Pancreas (tissue), 10 donors: ENCODE data around the gene GRK2. TPM values are rescaled to one million over a fixed set of nuclear protein-coding genes. Genes with fewer than 3 reads are reported as not detected.

Experiments
- ATAC-seq, 4 donors: fragments of 200-7000 bp; cut with Tn5 transposase; one replicate each; pipeline versions ENCODE4 v1.8.0 to v1.9.1; 2020; ENCODE audit warnings: mild to moderate bottlenecking in 4 of 4, moderate library complexity in 4 of 4
- DNase-seq, 6 donors: peaks; one replicate each; pipeline ENCODE4 v3.0.0-alpha.2; 2020
- FAIRE-seq: peaks from 2 replicates; lab custom pipeline; 2012; peaks lifted over from hg19 to GRCh38; lab: Jason Lieb, UNC
- H3K27ac ChIP-seq, 4 donors: fragments of 200-600 bp; sonication (generic); 1 replicate in 3 of 4; 2 replicates in 1 of 4; pipeline versions ENCODE4 v1.5.0 to v1.8.0; 2020
- H3K27me3 ChIP-seq, 4 donors: fragments of 200-600 bp; one replicate each; pipeline ENCODE4 v1.8.0; 2021
- H3K36me3 ChIP-seq, 3 donors: fragments of 200-600 bp; sonication (generic) in 1 of 3; one replicate each; pipeline versions ENCODE4 v1.5.0 to v1.8.0; 2020 to 2021
- H3K4me1 ChIP-seq, 3 donors: fragments of 200-600 bp; one replicate each; pipeline ENCODE4 v1.8.0; 2021
- H3K4me3 ChIP-seq, 4 donors: fragments of 200-600 bp; sonication (generic) in 2 of 4; one replicate each; pipeline versions ENCODE4 v1.5.0 to v1.8.0; 2020 to 2021
- H3K9me3 ChIP-seq, 4 donors: fragments of 200-600 bp; one replicate each; pipeline ENCODE4 v1.8.0; 2021
- WGBS, 2 donors: extraction: QIAGEN DNeasy Blood & Tissue Kit; methylation state at CpG; one replicate each; pipeline ENCODE4 v1.1.7; 2013; 5-methylcytosine and 5-hydroxymethylcytosine counted together
- intact Hi-C, 3 donors: fragments of 100-400 bp; cut with DNase I; formaldehyde crosslinking; loops; one replicate each; pipeline versions ENCODE4 v1.11.1 to v1.14.2; 2022
- polyA plus RNA-seq, 2 donors: library from polyadenylated mRNA; stranded (reverse); fragments of 200-250 nt; gene quantifications; one replicate each; pipeline ENCODE4 v1.2.3, GENCODE V29; 2013
- total RNA-seq, 6 donors: library from RNA; stranded (reverse); fragmentation: NEBNext Ultra II Directional in 4 of 6; extraction: Animal tissue kit (Norgen Biotek cat#: 25700) in 4 of 6; gene quantifications; one replicate each; pipeline versions ENCODE4 v1.2.1 to v1.2.4, GENCODE V29; 2021 to 2023
- TF ChIP-seq, protein P1 (sequence below), 4 donors: fragments of 200-600 bp; sonication (generic) in 3 of 4; IDR thresholded peaks; one replicate each; pipeline versions ENCODE4 v1.5.0 to v1.8.0; 2021; ENCODE audit warnings: antibody characterized with exemption in 4 of 4
- donor health status: healthy with polysubstance abuse.
- donor health status: DM: no; HTN: no; CAD: no; lungs with moderate emphysema.
- donor health status: DM: no; HTN: no; CAD: no.
- donor health status: control.
- donor health status: control.
- donor health status: Bipolar disorder and iron deficiency.
- donor health status: DM: yes; HTN: yes; CAD: no.
- donor health status: DM: no; HTN: no; CAD: no.
- donor health status: DM: no; HTN: no; CAD: no.
- donor health status: DM: yes; HTN: yes; CAD: no.

The GRK2 gene
- total and polyA plus RNA-seq, 8 donors = 19.1 to 60.6 (median 24.2) TPM

GRCh38 chr11:67272327-67273259 lies 6.3 kb downstream of the GRK2 start:
- DNase-seq (peak in 3 of 6 donors; percentile 6 to 51 (median 21)), FAIRE-seq (no peak), ATAC-seq (no peak)
- TF ChIP-seq, protein P1, sequence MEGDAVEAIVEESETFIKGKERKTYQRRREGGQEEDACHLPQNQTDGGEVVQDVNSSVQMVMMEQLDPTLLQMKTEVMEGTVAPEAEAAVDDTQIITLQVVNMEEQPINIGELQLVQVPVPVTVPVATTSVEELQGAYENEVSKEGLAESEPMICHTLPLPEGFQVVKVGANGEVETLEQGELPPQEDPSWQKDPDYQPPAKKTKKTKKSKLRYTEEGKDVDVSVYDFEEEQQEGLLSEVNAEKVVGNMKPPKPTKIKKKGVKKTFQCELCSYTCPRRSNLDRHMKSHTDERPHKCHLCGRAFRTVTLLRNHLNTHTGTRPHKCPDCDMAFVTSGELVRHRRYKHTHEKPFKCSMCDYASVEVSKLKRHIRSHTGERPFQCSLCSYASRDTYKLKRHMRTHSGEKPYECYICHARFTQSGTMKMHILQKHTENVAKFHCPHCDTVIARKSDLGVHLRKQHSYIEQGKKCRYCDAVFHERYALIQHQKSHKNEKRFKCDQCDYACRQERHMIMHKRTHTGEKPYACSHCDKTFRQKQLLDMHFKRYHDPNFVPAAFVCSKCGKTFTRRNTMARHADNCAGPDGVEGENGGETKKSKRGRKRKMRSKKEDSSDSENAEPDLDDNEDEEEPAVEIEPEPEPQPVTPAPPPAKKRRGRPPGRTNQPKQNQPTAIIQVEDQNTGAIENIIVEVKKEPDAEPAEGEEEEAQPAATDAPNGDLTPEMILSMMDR (IDR thresholded peaks at IDR 0.05) = no peak
- Histone ChIP-seq H3K4me1 (peaks cover 18 to 42% (median 25%) of the 10 kb centered on the region in 3 donors), H3K4me3 (no peak overlapping the region), H3K36me3 (no peaks in the 10 kb centered on the region), H3K27me3 (no peaks in the 10 kb centered on the region), H3K9me3 (no peaks in the 10 kb centered on the region), H3K27ac (no peak overlapping the region)
- intact Hi-C loops = no loop called here
- 80% methylated on average over 23 of the region's 23 CpGs for WGBS, 2 donors

GRCh38 chr11:67273260-67273990 lies 7.2 kb downstream of the GRK2 start:
- ATAC-seq = no peak
- WGBS, 2 donors = 61 to 70% methylated on average over 14 of the region's 14 CpGs

DNA sequence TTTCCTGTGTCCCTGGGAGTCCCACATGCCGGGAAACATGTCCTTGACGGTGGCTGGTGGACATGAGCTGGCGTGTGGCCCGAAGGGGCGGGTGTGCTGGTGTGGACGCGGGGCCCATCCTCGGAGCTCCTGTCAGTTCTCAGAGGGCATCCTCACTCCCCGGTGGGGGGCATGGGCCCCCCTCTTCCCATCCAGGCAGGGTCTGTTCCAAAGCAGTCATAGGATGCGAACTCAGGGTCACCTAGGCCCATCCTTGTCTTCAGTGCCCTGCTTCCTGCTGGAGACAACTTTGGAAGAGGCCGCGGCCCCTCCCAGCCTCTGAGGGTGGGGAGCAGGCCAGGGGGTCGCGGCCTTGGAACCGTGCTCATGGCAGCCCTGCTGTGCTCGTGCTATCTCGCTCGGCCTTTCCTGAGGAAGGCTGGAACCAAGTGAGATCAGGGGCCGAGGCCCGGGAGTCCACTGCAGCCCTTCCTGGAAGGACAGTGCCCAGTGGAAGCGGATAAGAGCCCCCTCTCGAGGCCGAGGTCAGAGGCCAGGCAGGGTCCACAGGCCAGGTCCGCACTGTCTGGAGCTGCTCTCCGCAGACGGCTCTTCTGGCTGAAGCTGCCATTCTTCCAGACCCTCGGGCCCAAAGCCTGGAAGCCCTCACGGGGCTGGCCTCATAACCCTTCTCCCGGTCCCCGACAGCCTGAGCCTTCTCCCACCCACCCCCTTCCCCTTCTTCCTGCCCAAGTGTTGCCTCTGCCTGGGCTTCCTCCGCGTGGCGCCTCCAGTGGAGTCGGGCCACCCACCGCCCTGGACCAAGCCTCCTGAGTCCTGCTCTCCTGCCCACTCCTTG lies 8.7 kb downstream of the GRK2 start:
- TF ChIP-seq, protein P1 (IDR thresholded peaks at IDR 0.05) = no peak
- peaks cover 0 to 11% (median 2%) of the 10 kb centered on the region in 3 donors for H3K36me3 ChIP-seq
- no peaks in the 10 kb centered on the region for H3K9me3 ChIP-seq
- H3K27me3 ChIP-seq = no peaks in the 10 kb centered on the region
- H3K4me1 ChIP-seq = peaks cover 0 to 18% (median 1%) of the 10 kb centered on the region in 3 donors
- DNase-seq (peak in 5 of 6 donors; percentile 31 to 70 (median 51)), FAIRE-seq (no peak), ATAC-seq (no peak)
- peak overlapping the region in 2 of 4 donors; percentile 10 to 57 for H3K27ac ChIP-seq
- intact Hi-C loops = no loop called here
- H3K4me3 ChIP-seq = no peak overlapping the region
- WGBS, 2 donors = 64 to 69% methylated on average over 34 to 35 of the region's 35 CpGs

More at GRCh38 chr11:67273260-67273990, 7.2 kb downstream of the GRK2 start:
- peak in 3 of 6 donors; percentile 3 to 55 (median 37) for DNase-seq
- TF ChIP-seq, protein P1 (IDR thresholded peaks at IDR 0.05) = no peak
- Histone ChIP-seq H3K4me3 (no peak overlapping the region), H3K36me3 (no peaks in the 10 kb centered on the region), H3K4me1 (peaks cover 12 to 34% (median 17%) of the 10 kb centered on the region in 3 donors), H3K27ac (peak overlapping the region in 1 of 4 donors; percentile 35), H3K9me3 (no peaks in the 10 kb centered on the region), H3K27me3 (no peaks in the 10 kb centered on the region)
- intact Hi-C loops = no loop called here
- no peak for FAIRE-seq

DNA sequence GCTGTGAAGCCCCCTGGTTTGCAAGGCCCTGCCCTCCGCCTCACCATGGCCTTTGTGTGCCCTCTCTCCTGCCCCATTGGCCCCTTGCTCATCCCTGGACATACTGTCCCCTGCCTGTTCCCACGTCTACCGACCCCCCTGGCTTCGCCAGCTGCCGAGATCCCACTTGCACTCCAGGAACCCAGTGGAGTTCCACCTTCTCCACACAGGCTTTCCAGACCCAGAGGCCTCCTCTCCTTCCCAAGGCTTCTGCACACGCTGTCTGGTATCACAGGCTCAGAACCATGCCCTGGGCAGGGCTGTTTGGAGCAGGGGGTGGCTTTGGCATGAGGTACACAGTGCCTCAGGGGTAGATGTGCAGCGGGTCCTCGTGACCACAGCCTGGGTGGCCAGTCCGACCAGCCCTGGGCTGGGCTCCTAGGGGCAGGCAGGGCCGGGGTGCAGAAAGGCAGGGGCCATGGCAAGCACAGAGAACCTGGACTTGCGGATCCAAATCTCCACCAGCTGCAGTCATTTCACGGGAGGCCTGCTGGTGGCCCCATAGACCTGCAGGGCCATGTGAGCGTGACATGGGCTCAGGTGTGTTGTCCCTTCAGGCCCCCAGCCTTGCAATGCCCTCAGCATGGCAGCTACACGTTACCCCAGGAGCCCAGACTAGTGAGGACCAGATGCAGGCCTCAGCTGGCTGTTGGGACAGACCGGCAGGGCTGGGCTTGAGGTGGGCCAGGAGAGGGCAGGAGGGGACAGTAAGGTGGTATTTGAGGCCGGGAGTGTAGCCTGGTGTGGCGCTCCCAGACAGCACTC lies 9.5 kb downstream of the GRK2 start:
- H3K27me3 ChIP-seq = no peaks in the 10 kb centered on the region
- H3K27ac ChIP-seq = peak overlapping the region in 1 of 4 donors; percentile 76
- WGBS, 2 donors = 89 to 91% methylated on average over 17 of the region's 17 CpGs
- FAIRE-seq = no peak
- TF ChIP-seq, protein P1 (IDR thresholded peaks at IDR 0.05) = no peak
- no peak overlapping the region for H3K4me3 ChIP-seq
- peaks cover 0 to 17% (median 0%) of the 10 kb centered on the region in 3 donors for H3K4me1 ChIP-seq
- ATAC-seq = no peak
- H3K9me3 ChIP-seq = no peaks in the 10 kb centered on the region
- H3K36me3 ChIP-seq = peaks cover 0 to 18% (median 10%) of the 10 kb centered on the region in 3 donors
- DNase-seq = peak in 3 of 6 donors; percentile 21 to 54 (median 45)
- intact Hi-C loops = no loop called here
